Dermis blood vessel endothelial cell (primary cell): ENCODE data around the gene CPVL. TPM values are rescaled to one million over a fixed set of nuclear protein-coding genes. Genes with fewer than 3 reads are reported as not detected.
A peak's percentile ranks its signal among the peaks of the same experiment; 100 is the strongest.

ENCODE experiments used
- DNase-seq: peaks from one replicate; pipeline ENCODE4 v3.0.0; 2010
- total RNA-seq: library from RNA; depleted of rRNA; stranded (reverse); fragments of >200 nt; gene quantifications from 2 replicates; pipeline ENCODE4 v1.2.3, GENCODE V29; 2014

CPVL gene
- total RNA-seq, 1 donor from 2014 or later = 5.6 TPM

DNA sequence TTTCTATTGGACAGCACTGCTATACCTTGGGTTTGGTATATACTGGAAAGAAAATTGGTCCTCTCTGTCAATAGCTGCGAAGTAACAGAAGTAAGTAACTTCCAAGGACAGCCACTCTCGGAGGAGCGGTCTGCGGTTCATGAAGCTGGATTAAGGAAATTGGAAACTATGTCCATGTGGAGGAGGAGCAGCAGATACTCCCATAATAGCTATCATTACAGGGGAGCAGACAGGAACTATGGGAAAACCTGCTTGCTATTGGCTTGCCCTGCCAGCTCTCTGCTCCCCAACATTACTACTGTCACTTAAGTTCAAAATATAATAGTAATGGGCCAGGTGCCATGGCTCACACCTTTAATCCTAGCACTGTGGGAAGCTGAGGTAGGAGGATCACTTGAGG, 104.3 kb downstream of the CPVL start:
- no peak for DNase-seq

DNA sequence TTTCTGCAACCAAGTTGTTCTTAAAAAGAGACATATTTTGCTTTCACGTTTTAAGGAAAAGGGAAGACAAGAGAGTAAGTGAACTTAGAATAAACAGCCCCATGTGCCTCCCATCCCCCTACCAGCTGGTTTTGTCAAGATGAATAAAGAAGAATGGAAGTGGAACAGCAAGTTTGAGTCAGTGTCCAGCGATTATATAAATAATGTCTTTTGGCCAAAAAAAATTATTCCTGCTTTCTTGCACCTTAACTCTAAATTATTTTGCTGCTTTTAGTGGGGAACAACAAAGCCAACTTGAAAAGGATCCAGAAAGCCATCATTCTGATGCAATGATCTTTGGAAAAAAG, 105.8 kb downstream of the CPVL start:
- DNase-seq = peak; percentile 9

DNA sequence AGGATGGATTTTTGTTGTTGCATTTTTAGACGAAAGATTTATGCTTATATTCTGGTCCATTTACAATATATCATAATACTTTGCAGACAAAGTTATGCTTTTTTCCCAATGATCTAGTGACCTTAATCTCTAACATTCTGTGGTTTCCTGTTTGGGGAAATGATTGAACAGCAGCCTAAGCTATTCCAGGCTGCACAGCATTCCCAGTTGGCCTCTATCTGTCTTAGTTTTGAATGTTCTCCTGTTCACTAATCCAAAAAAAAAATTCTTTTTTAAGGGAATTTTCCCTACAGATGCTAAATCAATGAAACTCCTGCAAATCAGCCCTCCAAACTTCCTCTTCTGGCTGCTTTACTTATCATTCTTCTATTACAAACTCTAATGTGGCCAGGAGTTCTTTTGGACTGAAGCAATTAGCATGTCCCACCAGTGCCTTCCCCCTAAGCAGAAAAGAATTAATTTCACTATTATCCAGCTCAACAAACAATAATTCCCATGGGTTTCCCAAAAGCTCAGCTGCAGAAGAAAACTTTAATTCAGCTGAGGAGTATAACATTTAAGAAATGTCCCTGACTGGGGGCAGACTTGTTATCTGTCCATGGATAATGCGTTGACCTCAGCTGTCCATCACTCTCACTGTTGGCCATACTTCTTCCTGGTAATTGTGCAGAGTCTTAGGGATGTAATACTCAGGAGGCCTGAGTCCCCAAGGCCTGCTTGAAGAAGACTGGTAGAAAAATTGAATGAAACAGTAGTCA, 106.3 kb downstream of the CPVL start:
- DNase-seq = peak; percentile 50

DNA sequence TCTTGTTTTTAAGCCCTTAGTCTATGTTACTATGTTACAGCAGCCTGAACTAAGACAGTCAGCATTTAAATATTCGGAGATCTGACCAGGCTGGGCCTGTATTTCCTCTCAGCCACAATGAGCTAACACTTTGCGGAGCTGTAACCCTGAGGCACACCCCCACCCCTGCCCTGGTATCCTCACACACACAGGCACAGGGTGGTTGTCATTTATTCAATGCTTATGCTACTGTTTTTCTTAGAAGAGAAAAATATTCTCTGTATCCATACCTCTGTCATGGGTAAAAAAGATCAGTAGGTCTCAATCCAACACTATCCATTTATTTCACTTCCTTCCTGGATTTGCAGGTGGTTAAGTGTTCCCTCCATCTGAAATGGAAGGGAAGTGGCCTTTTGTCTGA, 107.9 kb downstream of the CPVL start:
- DNase-seq = peak; percentile 66

DNA sequence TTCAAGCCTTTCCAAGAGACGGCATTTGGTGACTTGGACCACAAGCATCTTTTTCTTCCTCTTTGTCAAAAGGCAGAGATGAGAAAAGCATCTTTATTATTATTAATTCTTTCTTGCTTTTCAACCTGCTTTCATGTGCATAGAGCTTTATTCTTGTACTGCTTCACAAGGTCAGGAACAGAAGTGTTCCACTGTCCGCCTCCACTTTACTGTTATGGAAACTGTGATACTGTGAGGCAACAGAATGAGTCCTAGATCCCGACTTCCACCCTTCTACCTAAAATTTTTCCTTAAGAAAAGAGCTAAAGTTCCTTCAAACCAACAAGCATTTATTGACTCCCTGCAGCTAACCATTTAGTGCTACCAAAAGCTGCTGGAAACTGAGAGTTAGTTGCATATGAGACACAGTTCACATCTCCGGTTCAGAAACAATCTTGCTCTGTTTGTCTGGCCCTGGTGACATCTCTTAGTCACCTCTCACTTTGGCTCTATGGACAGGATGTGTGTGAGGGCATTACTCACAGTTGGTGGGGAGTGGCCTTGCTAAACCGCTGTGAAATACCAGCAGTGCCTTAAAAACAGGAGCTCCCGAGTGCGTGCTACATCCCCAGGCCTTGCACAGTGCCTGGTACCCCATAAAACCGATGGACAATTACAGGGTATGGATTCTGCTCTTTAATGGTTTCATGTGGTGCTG, 111.1 kb downstream of the CPVL start:
- DNase-seq = peak; percentile 92

DNA sequence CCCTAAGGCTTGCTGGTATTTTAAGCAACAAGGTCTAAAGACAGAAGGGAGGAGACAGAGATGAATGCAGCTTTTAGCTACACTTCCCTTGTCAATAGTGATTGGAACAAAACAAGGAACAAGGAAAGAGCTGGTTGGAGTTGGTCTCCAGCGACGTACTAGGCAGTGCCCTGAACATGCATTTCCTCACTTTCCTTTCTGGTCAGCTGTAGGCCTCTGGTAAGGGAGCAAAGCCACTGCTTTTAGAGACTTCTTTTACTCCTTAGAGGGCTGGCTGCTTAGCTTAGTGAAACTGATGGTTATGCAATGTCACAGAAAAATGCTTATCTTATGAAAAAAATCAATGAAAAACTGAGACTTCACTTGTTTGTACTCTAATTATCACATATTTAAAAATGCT, 112.8 kb downstream of the CPVL start:
- no peak for DNase-seq

DNA sequence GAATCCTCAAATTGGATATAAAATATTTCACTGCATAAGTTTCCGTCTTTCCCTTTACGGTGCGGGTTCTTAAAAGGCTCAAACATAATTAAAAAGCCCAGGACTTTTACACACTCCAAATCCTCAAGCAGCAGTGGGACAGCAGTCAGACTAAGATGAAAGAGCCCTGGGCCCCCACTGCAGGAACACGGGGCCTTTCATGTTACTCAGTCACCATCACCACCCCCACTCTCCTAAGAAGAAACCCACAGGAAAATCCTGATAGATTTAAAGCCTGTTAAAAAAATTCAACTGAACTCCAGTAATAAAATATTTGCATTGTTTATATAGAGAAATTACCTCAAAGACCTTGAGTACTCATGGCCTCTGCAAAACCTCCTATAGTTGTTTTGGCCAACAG, 114.2 kb downstream of the CPVL start:
- no peak for DNase-seq

DNA sequence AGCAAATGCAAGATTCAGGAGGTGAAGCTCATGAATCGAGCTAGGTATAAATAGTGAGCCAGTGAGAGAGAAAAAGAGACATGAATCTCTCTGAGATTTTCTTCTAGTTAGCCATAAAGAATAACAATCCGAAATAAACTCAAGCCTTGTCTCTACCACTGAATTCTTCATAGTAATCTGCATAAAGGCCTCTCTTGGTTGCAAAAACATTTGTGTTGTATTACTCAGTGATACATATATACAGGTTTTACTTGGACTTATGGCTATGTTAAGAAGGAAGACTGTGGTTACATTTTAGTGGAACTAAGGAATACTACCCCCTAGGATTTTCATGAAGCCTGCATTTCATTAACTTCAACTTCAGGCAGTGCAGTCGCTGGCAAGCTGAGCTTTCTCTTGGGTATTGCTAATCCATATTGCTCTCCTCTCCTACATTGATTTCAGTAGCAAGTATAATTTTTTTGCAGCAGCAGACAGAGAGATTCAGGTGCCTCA, 115.5 kb downstream of the CPVL start:
- no peak for DNase-seq

DNA sequence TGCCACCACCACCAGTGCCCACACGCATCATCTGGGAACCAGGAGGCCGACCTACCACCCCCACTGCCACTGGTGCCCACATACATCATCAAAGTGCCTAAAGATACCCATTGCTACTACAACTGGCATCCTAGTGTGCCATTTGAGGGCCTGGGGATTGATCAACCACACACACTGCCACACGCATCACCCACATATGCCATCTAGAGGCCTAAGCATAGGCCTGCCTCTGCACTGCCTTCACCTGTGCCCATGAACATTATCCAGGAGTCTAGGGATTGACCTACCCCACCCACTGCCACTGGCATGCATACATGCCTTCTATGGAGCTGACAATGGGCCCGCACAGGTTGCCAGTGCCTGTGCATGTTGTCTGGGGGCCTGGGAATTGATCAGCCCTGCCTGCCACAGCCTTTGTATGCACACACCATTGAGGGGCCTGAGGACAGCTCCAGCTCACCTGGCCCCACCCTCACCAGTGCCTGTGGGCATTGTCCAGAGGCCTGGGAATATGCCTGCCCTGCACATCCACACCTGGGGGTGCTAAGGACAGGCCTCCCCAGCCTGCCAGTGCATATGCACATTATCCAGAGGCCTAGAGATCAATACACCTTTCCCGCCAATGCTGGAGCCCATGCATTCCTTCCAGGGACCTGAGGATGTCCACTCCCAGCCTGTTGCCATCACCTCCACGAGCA, 123.9 kb downstream of the CPVL start:
- DNase-seq = no peak

DNA sequence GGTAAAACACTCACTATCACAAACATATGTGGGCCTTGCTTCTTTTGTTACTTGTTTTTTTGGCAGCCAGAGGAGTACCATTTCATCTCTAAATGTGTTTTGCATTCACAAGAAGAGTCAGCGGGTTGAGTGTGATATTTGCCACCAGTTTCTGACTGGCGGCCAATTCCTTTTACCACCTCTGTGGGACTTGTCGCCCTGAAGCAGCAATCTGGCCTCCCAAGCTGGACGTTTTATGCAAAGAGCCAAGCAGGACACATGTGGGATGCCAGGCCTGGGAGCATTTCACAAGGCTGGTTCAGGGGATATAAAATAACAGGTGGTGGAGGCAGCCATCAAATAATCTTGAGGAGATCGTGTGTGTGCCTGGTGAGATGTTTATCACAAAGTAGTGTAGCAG, 126.4 kb downstream of the CPVL start:
- DNase-seq = no peak

DNA sequence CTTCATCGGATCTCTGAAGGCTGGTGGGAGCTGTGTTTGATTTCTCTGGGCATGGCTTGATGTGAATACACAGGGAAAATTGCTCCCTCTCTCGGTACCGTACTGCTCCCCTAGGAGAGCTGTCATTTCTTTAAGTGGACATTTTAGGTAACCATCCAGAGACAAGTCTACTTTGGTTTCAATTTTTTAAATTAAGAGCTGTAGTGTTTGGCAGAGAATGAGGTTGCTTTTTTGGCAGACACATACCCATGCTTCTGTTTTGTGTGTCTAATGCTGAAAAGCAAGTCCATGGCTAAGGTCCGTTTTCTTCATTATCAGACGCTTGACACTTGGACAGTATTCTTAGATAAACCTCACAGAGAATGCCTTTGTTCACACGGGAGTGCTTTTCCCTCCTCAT, 127.0 kb downstream of the CPVL start:
- DNase-seq = no peak

DNA sequence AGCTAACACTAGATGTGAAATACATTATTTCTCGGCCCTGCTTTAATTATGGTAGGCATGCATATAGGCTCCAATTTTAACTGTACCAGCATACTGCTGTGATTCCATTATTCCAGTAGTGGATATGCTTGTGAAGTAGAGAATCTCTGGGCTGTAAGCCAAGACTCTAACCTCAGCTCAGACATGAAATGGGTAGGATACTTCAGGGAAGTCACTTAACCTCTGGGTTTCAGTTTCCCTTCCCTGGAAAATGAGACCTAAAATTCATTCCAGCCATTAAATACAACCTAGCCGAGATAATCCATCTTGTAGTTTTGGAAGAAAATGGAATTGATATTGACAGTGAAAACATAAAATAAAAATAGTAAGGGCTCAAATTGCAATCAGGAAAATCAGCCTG, 128.6 kb downstream of the CPVL start:
- DNase-seq = no peak

DNA sequence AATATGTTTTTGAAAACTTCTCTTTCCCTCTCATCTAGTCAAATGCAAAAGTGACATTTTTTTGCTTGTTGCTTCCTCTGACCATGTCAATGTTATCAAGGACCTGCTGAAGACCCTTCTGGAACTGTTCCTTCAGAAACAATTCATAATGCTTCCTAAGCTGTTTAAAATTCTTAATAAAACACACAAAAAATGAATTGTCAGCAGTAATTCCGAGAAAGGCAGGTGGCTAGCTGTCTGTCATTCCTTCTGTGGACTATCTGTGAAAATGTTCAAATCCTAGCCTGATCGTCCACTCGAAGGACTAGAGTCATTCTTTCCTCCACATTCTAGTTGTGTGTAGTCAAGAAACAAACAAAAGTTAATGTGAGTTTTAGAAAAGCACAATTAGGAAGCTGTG, 131.6 kb downstream of the CPVL start:
- no peak for DNase-seq

DNA sequence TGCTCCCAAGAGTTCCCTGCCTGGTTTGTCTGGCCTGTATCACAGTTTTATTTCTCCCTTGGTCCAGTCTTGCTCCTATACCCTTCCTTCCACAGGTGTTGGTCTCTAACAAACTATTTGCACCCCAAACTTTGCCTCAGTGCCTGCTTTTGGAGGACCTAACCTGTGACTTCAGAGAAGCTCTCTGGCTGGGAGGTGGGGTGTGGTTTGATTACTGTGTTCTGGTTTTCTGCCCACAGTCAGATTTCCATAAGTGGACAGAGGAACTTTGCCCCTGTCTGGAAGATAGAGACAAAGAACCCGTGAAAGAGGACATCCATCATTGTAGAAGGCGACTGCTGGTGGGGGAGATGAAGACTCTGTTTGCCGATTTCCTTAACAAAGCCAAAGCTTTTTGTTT, 132.4 kb downstream of the CPVL start:
- no peak for DNase-seq

DNA sequence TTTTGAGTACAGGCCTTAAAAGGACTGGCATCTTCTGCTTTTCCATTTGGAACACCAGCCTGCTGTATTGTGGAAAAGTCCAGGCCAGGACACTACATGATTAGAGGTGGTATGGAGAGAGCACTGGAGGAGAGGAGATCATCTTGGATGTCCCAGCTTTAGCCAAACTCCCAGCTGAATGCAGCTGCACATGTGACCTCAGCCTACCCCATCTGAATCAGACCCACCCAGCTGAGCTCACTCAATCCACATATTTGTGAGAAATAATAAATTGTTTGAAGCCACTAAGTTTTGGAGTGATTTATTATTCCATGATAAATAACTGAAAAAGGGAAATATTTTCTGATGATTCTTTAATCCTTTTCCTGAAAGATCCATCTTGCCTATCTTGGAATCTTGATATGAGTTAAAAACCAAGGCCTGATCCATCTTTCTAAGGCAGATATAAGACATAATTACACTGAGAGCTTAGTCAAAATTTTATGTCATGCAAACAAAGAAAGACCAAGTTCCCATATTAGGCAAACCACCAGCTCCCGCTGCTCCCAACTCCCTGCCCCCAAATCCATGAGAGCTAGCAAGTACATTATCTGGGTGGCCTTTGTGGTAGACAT, 133.1 kb downstream of the CPVL start:
- no peak for DNase-seq

DNA sequence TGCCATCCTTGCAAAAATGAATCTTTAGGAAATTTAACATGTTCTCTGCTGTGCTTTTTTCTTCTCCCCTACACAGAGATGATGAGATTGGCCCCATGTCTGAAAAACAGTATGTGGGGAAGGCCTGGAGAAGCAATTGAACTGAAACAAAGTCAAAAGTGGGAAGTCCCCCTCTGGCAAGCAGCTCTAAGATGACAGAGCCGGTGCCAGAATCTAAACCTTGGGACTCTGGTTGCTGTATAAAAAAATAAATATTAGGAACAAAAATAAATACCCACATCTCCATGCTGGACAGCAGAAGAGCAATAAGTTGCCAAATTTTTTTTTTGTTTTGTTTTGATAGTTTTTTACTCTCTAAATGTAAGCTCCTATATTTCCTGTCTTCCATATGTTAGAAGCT, 136.4 kb downstream of the CPVL start:
- no peak for DNase-seq

DNA sequence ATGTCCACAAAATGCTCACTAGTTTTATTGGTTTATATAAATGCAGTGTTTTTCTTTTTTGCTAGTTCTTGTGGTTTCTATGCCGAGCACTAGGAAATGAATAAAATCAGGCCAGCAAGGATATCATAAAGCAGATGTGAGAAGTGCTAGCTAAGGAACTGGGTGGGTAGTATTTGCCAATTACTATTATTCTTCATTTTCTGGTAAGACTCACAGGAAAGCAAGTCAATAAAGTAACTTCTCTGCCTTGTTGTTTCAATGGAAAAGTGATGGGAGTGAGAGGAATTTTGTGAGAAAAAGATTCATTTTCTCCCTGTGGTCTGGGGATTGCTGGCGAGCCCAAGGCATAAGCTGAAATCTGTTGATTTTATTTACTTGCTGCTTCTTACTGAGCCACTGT, 137.7 kb downstream of the CPVL start:
- no peak for DNase-seq

DNA sequence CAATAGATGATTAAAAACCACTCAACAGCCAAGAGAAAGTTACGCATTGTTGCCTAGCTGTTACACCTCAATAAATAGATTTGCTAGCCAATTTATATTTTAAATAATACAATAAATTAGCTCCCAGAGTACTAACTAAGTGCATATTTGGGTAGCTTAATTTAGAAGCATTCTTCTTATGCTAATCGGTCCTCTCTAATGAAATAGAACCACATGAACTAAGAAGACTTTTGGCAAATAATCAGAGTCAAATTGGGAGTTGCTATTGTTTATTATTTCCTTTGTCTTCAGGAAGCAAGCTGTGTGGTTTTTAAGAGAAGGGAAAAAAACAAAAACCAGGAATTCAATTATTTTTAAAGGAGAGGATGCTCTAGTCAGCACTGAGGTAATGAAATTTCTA, 139.2 kb downstream of the CPVL start:
- DNase-seq = no peak

DNA sequence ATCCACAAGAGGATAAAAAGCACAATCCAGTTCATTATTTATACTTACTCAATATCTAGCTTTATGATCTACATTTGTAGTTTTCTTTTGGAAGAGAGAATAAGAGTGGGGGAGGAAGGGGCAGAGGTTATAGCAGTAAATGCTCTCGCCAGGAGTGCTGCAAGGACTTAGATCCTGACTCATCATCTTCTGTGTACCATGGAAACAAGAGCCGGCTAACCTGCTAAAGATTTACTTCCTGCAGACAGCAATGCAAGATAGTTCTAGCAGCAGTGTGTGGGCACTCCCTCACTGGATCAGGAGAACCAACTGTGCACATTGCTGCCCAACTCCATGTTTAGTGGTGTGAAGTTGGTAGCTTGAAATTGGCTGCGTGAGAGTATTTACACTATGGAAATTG, 140.5 kb downstream of the CPVL start:
- no peak for DNase-seq

DNA sequence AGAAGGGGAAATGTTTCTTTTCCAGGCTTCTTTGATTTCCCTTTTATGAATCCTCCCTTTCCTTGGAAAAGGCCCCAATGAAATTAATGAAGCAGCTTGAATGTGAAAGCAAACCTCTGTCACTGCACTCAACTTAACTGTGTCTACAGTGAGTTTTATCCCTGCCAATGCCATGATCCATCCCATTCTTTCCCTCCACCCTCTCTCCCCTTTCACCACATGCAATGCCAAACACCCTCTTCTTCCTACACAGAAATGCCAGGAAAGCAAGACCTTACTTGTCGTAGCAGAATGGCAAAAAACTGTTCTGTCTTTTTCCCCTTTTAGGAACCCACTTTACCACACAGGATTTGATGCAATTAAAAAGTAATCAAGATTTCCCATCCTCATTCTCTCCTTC, 140.9 kb downstream of the CPVL start:
- no peak for DNase-seq

DNA sequence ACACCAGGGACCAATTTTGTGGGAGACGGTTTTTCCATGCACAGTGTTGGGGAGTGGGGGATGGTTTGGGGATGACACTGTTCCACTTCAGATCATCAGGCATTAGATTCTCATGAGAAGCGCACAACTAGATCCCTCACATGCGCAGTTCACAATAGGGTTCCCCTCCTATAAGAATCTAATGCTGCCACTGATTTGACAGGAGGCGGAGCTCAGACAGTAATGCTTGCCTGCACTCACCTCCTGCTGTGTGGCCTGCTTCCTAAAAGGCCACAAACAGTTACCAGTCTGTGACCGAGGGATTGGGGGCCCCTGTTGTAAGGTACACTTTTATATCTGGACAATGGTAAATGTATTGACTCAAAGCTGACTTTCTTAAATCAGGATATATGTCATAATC, 142.6 kb downstream of the CPVL start:
- no peak for DNase-seq

DNA sequence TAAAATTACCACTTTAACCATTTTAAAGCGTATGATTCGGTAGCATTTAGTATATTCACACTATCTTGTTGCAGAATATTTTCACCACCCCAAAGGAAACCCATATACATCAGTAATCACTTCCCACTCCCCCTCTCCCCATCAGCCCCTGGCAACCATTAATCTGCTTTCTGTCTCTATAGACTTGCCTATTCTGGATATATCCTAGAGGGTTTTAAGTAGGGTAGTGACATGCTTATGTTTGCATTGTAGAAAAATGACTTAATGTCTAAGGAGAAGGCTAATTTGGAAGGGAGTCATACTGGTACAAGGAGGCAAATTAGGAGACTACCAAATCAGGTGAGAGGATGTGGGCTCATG, 145.6 kb downstream of the CPVL start:
- no peak for DNase-seq

DNA sequence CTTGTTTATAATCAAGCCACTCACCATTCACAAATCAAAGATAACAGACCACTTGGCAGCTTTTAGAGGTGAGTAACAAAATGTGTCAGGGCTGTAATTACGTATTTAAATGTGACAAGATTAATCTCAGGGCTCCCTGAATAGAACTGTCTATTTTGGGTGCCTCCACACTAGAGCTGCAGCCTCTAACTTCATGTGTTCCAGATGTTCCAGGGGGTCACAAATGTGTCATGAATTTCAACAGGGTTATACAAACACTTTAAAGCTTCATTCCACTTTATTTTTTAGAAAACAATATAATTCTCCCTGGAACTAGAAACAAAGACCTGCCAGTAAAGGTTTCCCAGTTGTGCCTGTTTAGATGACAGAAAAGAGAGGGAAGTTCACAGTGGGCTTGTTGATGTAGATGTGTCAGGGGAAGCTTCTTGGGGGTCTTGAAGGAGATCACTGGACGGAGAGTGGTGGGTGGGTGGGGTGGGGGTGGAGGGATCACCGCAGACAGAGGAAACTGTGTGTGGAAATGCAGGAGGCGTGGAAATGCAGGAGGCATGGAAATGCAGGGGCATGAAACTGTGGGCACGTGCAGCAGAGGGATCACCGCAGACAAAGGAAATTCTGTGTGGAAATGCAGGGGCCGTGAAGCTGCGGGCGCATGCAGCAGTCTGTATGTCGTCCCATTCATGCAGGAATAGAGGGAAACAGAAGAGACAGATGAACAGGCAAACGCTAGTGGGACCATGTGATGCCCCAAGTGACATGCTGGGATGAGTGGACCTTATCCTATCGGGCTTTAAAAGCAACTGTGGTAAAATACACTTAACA, 146.2 kb downstream of the CPVL start:
- DNase-seq = no peak
